ENCODE results near the gene PSMD4.

The PSMD4 gene

DNA sequence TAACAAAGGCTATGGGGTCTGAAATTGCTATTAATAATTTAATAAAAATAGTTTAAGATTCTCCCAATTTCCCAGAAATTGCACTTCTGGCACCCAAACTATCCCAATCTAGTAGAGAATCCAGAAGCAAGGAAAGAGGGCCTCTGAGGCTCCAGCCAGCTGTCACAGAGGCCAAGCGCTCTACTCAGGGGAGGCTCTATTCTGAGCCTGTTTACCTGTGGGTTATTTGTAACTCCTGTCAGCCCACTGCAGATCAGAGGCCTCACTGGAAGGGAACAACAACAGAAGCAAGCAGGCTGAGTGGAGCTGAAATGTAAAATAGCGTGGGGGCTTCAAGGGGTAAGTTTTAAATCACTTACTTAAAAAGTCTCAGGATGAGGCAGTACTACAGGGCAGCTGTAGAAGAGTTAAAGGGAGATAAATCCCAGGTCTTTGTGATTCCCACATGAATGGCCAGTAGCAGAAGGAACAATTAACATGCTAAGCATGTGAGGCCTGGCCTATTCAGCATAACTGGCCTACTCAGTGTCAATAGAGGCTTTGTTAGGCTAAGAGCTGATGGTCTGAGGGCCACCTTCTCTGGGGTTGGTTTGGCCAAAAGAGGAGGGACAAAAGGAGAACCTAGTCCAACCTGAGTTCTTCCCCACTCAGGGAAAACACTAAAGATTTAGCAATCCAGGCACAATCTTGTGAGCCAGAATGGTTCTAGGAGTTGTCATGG, 40.4 kb downstream of the PSMD4 start:
- DNase-seq (ENCODE audit: low read depth), result no peak

- no peak for DNase-seq (ENCODE audit: low read depth)
Observed at GRCh38 chr1:151309811-151310323, 55.3 kb downstream of the PSMD4 start.

DNA sequence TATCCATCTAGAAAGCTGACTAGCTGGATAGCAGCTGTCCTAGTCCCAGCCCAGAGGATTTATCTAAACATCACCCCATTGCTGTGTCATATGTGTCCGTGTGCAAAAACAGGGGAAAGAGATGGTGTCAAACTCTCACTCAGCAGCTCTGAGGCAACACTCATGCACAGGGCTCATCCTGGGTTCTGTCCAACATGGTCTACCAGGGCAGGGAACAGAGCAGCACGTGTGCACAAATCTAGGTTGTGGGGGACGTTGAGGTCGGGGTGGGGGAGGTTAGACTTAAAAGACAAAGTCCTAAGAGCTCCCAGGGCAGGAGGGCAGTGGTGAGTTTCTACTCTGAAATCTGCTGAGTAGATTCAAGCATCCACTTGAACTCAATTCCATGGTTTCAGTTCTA, 56.5 kb downstream of the PSMD4 start:
- DNase-seq (ENCODE audit: low read depth), result no peak

DNA sequence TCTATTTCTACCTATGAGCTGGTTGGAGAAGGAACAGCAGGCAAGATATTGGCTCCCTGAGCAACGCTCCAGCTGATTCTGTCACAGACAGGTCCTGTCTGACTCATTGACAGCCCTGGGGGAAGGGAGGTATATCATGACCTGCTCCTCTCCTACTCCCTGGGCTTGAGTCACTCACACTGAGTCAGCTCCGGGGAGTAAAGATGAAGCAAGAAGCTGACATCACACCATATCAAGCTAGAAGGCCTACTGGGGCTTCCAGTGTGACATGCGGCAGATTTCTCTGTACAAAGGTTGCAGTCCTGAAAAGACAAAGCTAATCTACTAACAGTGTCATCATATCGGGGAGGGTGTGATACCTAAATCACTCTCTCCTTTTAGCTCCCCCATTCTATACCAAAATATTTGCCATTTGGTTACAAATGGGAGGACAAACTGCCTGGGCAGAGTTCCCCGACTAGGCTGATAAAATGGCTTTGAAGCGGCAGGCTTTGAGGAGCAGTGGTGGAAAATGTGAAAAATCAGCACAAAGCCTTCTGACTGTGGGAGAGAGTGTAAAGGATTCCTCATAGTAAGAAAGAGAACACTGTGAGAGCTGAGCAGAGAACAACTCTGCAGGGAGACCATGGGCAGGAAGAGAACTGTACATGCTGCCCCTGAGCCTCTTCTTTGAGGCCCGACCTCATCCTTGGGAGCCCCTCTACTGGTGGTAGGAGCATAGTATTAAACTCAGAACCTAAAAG, 57.2 kb downstream of the PSMD4 start:
- no peak for DNase-seq (ENCODE audit: low read depth)

- no peak for DNase-seq (ENCODE audit: low read depth)
Observed at GRCh38 chr1:151312411-151312810, 57.9 kb downstream of the PSMD4 start.

DNA sequence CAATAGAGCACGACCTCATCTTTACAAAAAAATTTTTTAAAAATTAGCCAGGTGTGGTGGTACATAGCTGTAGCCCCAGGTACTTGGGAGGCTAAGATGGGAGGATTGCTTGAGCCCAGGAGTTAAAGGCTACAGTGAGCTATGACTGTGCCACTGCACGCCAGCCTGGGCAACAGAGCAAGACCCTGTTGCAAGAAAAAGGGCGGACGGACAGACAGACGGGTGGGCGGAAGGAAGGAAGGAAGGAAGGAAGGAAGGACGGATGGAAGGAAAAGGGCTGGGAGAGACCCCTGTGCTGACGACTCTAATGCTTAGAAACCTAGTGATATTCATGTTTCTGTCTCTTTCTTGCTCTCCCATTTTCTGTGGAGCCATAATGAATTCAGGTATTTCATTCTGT, 58.3 kb downstream of the PSMD4 start:
- DNase-seq (ENCODE audit: low read depth), result no peak

DNA sequence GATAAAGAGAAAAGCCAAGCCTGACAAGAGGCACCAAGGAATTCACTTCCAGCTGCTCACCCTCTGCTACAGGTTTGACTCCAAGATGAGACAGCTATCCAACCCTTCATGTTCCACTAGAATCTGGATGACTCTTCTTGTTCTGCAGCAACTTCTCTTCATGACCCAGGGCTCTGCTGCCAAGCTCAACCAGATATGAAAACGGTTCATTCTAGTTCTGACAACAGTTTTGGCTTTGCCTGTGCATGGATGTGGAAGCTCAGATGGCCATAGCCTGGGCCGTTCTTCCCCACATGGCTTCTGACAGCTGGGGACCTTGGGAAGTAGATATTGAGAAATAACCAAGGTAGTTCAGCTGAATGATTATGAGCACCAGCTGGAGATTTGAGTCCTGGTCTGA, 59.0 kb downstream of the PSMD4 start:
- DNase-seq (ENCODE audit: low read depth), result no peak

GRCh38 chr1:151314137-151314875, 59.8 kb downstream of the PSMD4 start:
- no peak for DNase-seq (ENCODE audit: low read depth)

DNA sequence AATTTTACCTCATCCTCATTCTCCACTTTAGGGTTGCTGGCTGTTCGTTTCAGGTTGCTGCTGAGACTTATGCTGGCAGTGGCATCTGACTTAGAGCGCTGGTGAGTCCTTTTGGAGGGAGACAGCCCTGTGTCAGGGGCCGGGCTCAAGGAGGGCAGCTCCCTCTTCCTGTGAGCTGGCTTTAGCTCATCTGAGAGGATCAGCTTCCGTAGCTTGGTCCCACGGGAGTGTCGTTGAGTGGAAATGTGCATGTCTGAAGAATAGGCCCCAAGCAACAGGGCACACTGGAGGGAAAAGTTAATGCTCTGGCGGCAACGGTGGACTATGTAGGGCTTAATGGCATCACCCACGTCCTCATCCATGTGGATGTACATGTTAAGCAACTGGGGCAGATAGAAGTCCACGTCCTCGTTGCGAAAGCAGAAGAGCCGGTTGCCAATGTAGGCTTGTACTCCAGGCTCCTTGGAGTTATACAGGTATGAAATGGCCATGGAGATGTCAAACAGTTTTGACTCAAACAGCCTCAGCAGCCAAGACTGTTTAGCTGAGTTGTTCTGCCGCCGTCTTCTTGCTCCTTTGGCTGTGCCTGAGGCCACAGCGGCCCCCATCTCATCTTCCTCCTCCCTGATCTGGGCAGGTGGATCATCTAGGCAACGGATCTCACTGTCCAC, 61.2 kb downstream of the PSMD4 start:
- DNase-seq (ENCODE audit: low read depth), result no peak

All from CMK (cell line).